ENCODE measurements around the gene KLF13.

The KLF13 gene

GRCh38 chr15:31316135-31316795, 10.4 kb upstream of the KLF13 start:
- DNase-seq (ENCODE audit: low read depth in 2 of 2): no peak

GRCh38 chr15:31317017-31317416, 9.6 kb upstream of the KLF13 start:
- no peak for DNase-seq (ENCODE audit: low read depth in 2 of 2)

GRCh38 chr15:31317421-31318327, 9.0 kb upstream of the KLF13 start:
- no peak for DNase-seq (ENCODE audit: low read depth in 2 of 2)

- DNase-seq (ENCODE audit: low read depth in 2 of 2): no peak
Observed at GRCh38 chr15:31318429-31318828, 8.2 kb upstream of the KLF13 start.

DNA sequence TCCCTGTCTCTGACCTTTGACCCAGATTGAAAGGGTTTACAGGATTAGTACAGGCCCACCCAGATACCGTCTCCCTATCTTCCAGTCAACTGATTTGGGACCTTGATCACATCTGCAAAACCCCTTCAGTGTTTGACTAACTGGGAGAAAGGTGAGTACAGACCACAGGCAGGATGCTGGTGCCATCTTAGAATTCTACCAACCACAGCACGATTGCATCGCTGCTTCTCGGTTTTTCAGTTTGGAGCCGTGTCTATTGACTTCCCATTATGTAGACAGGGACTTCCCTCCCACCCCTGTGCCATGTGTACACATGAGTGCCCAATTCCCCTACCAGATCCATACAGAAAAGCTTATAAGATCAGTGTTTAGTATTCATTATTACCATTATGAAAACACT, 6.6 kb upstream of the KLF13 start:
- no peak for DNase-seq (ENCODE audit: low read depth in 2 of 2)

- DNase-seq (ENCODE audit: low read depth in 2 of 2): no peak
Observed at GRCh38 chr15:31321418-31321817, 5.2 kb upstream of the KLF13 start.

- DNase-seq (ENCODE audit: low read depth in 2 of 2): no peak
Observed at GRCh38 chr15:31322504-31322903, 4.1 kb upstream of the KLF13 start.

GRCh38 chr15:31323627-31324026, 3.0 kb upstream of the KLF13 start:
- no peak for DNase-seq (ENCODE audit: low read depth in 2 of 2)

- no peak for DNase-seq (ENCODE audit: low read depth in 2 of 2)
Observed at GRCh38 chr15:31324186-31324585, 2.4 kb upstream of the KLF13 start.

DNA sequence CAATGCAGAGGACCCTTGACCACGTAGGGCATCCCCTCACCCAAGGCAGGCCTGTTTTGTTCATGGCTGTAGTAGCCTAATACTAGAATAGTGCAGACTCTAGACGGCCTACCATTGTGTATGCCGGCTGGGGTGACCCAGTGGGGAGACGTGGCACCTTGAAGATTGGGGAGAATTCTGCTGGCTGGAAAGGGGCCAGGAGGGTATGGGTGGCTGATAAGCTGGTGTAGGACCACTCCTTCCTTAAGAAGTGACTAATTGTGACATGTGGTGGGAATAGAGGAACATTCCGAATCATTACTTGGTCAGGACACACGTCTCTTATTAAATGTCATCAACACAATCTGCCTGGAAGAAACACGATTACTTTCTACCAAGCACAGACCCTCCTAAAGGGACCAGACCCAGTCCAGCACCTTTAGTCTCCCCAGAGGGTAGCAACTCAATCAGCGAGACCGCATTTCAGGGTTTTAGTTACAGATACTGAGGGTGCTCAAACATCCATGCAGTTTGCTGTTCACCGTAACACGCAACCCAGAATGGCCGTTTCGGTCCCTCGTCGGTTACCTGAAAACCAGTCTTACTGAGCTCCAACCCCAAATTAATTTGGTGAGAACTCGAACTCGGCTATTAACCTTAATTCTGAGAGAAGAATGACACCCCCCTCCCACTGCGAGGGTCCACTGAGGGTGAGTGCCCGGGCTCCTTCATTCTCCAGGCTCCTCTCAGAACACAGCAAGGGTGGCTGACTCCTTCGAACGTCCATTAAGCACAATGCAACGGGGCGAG, 1.6 kb upstream of the KLF13 start:
- no peak for DNase-seq (ENCODE audit: low read depth in 2 of 2)

- no peak for DNase-seq (ENCODE audit: low read depth in 2 of 2)
Observed at GRCh38 chr15:31325595-31326155, 960 bp upstream of the KLF13 start.

DNA sequence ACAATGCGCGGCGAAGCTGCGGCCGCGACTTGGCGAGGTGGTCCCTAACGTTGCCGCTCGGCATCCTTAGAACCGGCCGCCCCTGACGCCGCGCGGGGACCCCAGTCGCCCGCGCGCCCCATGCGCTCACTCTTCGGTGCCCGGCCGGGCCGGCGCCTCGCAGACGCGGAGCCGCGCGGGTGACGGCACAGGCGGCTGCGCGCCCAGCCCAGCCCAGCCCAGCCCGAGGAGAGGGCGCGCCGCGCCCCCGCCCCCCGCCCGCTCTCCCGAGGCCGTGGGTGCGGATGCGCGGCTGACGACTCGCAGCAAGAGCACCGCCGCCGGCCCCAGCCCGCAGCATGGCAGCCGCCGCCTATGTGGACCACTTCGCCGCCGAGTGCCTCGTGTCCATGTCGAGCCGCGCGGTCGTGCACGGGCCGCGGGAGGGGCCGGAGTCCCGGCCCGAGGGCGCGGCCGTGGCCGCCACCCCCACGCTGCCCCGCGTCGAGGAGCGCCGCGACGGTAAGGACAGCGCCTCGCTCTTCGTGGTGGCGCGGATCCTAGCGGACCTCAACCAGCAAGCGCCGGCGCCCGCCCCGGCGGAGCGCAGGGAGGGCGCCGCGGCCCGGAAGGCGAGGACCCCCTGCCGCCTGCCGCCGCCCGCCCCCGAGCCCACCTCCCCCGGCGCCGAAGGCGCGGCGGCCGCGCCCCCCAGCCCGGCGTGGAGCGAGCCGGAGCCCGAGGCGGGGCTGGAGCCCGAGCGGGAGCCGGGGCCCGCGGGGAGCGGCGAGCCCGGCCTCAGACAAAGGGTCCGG, 437 bp downstream of the KLF13 start:
- peak in 1 of 2 donors; percentile 64 for DNase-seq (ENCODE audit: low read depth in 2 of 2)

DNA sequence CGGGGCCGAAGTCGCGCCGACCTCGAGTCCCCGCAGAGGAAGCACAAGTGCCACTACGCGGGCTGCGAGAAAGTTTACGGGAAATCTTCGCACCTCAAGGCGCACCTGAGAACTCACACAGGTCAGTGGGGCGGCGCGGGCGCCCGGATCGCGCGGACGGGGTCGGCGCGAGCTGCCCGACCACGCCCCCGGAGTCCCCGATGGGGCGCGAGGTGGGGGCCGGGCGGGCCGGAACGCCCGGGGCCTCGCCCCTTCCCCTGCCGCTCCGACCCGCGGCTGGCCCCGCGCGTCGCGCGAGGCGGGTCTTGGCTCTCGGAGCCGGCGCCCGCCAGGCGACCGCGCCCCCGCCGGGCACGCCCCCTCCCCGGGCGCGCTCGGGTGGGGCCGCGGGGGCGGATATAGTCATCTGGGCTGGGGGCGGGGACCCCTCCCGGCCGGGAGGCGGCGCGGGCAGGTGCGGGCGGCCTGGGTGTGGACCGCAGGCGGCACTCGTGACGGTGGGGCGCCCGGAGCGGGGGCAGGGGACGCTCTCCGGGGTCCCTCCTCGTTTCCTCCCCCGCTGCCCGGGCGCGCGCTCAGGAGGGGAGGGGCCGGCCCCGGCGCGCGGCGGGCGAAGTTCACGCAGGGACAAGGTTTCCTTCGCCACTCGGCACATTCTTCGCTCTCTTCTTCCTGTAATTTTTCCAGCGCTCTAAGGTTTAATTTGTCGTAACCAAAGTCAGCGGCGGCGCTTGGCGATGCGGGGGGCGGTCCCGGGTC, 1.2 kb downstream of the KLF13 start:
- peak in 1 of 2 donors; percentile 54 for DNase-seq (ENCODE audit: low read depth in 2 of 2)

- DNase-seq (ENCODE audit: low read depth in 2 of 2): peak; percentile 71 to 76
Observed at GRCh38 chr15:31328428-31328968, 1.9 kb downstream of the KLF13 start.

DNA sequence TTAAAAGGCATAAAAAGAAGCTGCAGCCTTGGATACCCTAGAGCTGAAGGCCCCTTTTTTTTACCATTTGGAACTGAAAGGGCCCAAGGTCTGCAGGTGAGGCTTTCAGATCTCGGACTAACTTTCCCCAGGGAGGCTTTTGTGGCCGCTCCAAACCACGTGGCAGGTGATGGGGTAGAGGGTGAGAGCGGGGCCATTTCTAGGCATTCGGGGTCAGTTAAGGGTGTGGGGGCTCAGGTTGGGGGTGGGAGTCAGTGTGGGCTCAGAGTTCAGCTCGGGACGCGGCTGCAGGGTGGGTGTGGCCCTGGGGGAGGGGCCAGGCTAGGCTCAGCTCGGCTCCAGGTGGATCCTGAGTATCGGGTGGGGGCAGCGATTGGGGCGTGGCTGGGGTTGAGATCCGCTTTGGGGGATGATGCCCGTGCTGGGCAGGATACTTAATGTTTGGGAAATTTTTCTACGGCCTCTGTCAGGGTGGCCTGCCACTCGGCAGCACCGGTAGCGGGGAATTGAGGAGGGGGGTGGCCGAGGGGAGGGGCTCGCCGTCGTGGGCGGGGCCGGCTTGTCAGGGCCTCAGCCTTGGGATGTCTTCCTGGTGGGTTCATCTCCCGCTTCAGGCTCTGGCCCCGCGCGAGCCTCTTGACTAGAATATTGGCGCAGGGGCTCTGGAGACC, 2.5 kb downstream of the KLF13 start:
- DNase-seq (ENCODE audit: low read depth in 2 of 2): no peak

GRCh38 chr15:31329640-31330010, 3.0 kb downstream of the KLF13 start:
- DNase-seq (ENCODE audit: low read depth in 2 of 2): no peak

- DNase-seq (ENCODE audit: low read depth in 2 of 2): no peak
Observed at GRCh38 chr15:31330111-31330785, 3.6 kb downstream of the KLF13 start.

- no peak for DNase-seq (ENCODE audit: low read depth in 2 of 2)
Observed at GRCh38 chr15:31330836-31331235, 4.2 kb downstream of the KLF13 start.

DNA sequence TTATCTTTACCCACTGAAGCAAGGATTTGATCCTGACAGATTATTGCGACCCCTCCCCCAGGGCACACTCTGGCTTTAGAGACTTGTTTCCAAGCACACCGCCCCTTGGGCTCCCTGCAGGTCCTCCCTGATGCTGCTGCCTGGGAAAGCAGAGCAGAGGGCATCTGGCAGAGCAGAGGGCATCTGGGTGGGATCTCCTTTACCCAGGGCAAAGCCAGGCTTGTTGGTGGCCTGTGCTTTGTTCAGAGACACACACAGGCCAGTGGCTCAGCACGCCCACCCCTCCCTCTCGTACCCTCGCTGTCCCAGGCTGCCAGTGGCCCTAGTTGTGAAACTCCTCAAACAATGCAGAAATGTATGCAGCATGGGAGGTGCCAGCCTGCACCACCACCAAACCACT, 4.8 kb downstream of the KLF13 start:
- no peak for DNase-seq (ENCODE audit: low read depth in 2 of 2)
